Mesendoderm (in vitro differentiated cells): ENCODE measurements around the gene C1QTNF7.
A peak's percentile ranks its signal among the peaks of the same experiment; 100 is the strongest.

Source experiments
- DNase-seq: peaks from one replicate; pipeline ENCODE4 v3.0.0; 2013
- H2AK5ac ChIP-seq: 2 replicates; pipeline ENCODE4 v1.6.1; 2013; ENCODE audit warnings: low read length, inconsistent platforms
- H2BK120ac ChIP-seq: 2 replicates; pipeline ENCODE4 v1.6.1; 2013; ENCODE audit warnings: low read depth, mild to moderate bottlenecking, low read length, moderate library complexity, mixed read lengths
- H2BK15ac ChIP-seq: replicated peaks from 2 replicates; pipeline ENCODE4 v1.6.1; 2013; ENCODE audit warnings: low read depth, mild to moderate bottlenecking, moderate library complexity
- H2BK5ac ChIP-seq: 2 replicates; pipeline ENCODE4 v1.6.1; 2013; ENCODE audit warnings: low read length, inconsistent platforms
- H3K18ac ChIP-seq: 2 replicates; pipeline ENCODE4 v1.6.1; 2013; ENCODE audit warnings: mild to moderate bottlenecking, low read length, mixed read lengths
- H3K23ac ChIP-seq: one replicate; pipeline ENCODE4 v1.6.1; 2013; ENCODE audit warnings: low read length
- H3K27ac ChIP-seq: 2 replicates; pipeline ENCODE4 v1.5.1; 2013; ENCODE audit warnings: low read depth, mild to moderate bottlenecking, inconsistent platforms, low read length, moderate library complexity
- H3K27me3 ChIP-seq: 2 replicates; pipeline ENCODE4 v1.6.1; 2013; ENCODE audit warnings: low read length, control low read depth, mild to moderate bottlenecking, inconsistent platforms; ENCODE audit not compliant: insufficient read depth, poor library complexity
- H3K36me3 ChIP-seq: 2 replicates; pipeline ENCODE4 v1.6.1; 2013; ENCODE audit warnings: low read length, inconsistent platforms; ENCODE audit not compliant: control insufficient read depth, insufficient read depth
- H3K4ac ChIP-seq: one replicate; pipeline ENCODE4 v1.6.1; 2013; ENCODE audit warnings: low read depth, mild to moderate bottlenecking, low read length, moderate library complexity
- H3K4me1 ChIP-seq: 2 replicates; pipeline ENCODE4 v1.6.1; 2013; ENCODE audit warnings: low read depth, low read length, inconsistent platforms; ENCODE audit not compliant: control insufficient read depth
- H3K4me2 ChIP-seq: 2 replicates; pipeline ENCODE4 v1.6.1; 2013; ENCODE audit warnings: low read length
- H3K4me3 ChIP-seq: 2 replicates; pipeline ENCODE4 v1.5.1; 2013; ENCODE audit warnings: mild to moderate bottlenecking, low read length
- H3K56ac ChIP-seq: one replicate; pipeline ENCODE4 v1.6.1; 2013; ENCODE audit warnings: low read length
- H3K79me1 ChIP-seq: 2 replicates; pipeline ENCODE4 v1.6.1; 2013; ENCODE audit warnings: low read length, inconsistent platforms
- H3K79me2 ChIP-seq: 2 replicates; pipeline ENCODE4 v1.6.1; 2013; ENCODE audit warnings: mild to moderate bottlenecking, low read length; ENCODE audit not compliant: control insufficient read depth, insufficient read depth
- H3K9ac ChIP-seq: 2 replicates; pipeline ENCODE4 v1.6.1; 2013; ENCODE audit warnings: low read length, inconsistent platforms
- H4K5ac ChIP-seq: one replicate; pipeline ENCODE4 v1.6.1; 2013; ENCODE audit warnings: low read length
- H4K8ac ChIP-seq: one replicate; pipeline ENCODE4 v1.6.1; 2013; ENCODE audit warnings: low read depth, mild to moderate bottlenecking, control low read depth, low read length, moderate library complexity
- WGBS: extraction: QIAGEN DNeasy Blood & Tissue Kit; methylation state at CpG from one replicate; pipeline ENCODE4 v1.1.7; 2013; ENCODE audit warnings: low lambda C conversion rate, missing lambda C conversion rate; ENCODE audit not compliant: insufficient coverage; ENCODE audit errors: extremely low coverage; 5-methylcytosine and 5-hydroxymethylcytosine counted together

Gene C1QTNF7

DNA sequence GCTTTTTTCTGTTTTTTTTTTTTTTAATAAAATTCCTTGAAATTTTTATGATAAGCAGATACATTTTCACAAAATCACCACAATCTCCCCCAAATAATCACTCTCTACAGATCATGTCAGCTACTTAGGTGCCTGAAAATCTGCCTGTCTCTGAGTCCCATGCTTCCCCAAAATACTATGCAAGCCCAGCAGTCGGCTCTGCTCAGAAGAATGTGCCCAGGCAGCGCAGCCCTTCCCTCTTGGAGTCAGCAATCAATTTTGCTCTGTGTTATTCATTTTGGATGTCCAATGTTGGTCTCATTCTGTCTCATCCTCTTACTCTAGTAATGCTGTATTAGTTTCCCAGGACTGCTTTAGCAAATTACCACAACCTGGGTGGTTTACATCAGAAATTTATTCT is 24.9 kb upstream of the C1QTNF7 start:
- Histone ChIP-seq H3K9ac (no peak overlapping the region), H2BK120ac (no peak overlapping the region), H3K56ac (no peak overlapping the region), H3K36me3 (no peaks in the 10 kb centered on the region), H3K4me2 (no peak overlapping the region), H3K4me1 (no peaks in the 10 kb centered on the region), H2AK5ac (no peak overlapping the region), H3K79me1 (no peaks in the 10 kb centered on the region), H3K79me2 (no peaks in the 10 kb centered on the region), H3K18ac (no peak overlapping the region), H3K4me3 (no peak overlapping the region), H3K27me3 (no peaks in the 10 kb centered on the region), H3K27ac (no peak overlapping the region), H4K5ac (no peak overlapping the region), H2BK15ac (peak overlapping the region; percentile 23), H4K8ac (no peak overlapping the region), H3K23ac (no peak overlapping the region), H2BK5ac (no peak overlapping the region), H3K4ac (no peak overlapping the region)
- no peak for DNase-seq
- WGBS = no CpG with 5 or more reads among the region's 2 CpGs

DNA sequence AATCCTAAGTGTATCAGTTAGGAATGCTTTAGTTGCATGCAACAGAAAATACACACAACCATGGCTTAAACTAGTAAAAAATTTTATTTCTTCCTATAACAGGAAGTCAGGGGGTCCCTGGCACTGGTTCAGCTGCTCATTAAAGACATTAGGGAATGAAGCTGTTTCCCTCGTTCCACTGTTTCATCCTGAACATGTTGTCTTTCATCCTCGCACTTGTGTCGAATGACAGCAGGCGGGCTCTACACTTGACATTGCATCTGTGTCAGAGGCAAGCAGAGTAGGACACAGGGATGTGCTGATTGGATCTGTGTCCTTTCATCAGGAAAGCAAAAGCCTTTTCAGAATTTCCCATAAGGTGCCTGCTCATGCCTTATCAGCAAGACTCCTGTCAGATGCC is 22.8 kb upstream of the C1QTNF7 start:
- Histone ChIP-seq H3K18ac (no peak overlapping the region), H3K56ac (no peak overlapping the region), H3K27ac (no peak overlapping the region), H3K9ac (no peak overlapping the region), H3K27me3 (no peaks in the 10 kb centered on the region), H3K4ac (no peak overlapping the region), H2BK15ac (no peak overlapping the region), H3K23ac (no peak overlapping the region), H3K36me3 (no peaks in the 10 kb centered on the region), H2AK5ac (no peak overlapping the region), H3K79me1 (no peaks in the 10 kb centered on the region), H3K79me2 (no peaks in the 10 kb centered on the region), H4K5ac (no peak overlapping the region), H3K4me3 (no peak overlapping the region), H2BK120ac (no peak overlapping the region), H4K8ac (no peak overlapping the region), H2BK5ac (no peak overlapping the region), H3K4me1 (no peaks in the 10 kb centered on the region), H3K4me2 (no peak overlapping the region)
- DNase-seq = no peak
- no CpG with 5 or more reads among the region's 4 CpGs for WGBS

GRCh38 chr4:15410750-15411149 is 17.1 kb upstream of the C1QTNF7 start:
- H2BK5ac ChIP-seq = no peak overlapping the region
- no CpG with 5 or more reads among the region's 6 CpGs for WGBS
- H3K27me3 ChIP-seq = no peaks in the 10 kb centered on the region
- no peak overlapping the region for H2AK5ac ChIP-seq
- peak overlapping the region; percentile 20 for H3K56ac ChIP-seq
- no peak overlapping the region for H3K4ac ChIP-seq
- no peaks in the 10 kb centered on the region for H3K79me2 ChIP-seq
- H3K23ac ChIP-seq = no peak overlapping the region
- H2BK15ac ChIP-seq = no peak overlapping the region
- DNase-seq = no peak
- no peak overlapping the region for H4K8ac ChIP-seq
- no peak overlapping the region for H3K27ac ChIP-seq
- H3K4me3 ChIP-seq = no peak overlapping the region
- H3K79me1 ChIP-seq = no peaks in the 10 kb centered on the region
- no peaks in the 10 kb centered on the region for H3K36me3 ChIP-seq
- no peak overlapping the region for H3K4me2 ChIP-seq
- no peak overlapping the region for H3K18ac ChIP-seq
- no peak overlapping the region for H3K9ac ChIP-seq
- no peak overlapping the region for H4K5ac ChIP-seq
- H2BK120ac ChIP-seq = no peak overlapping the region
- peaks cover 3% of the 10 kb centered on the region for H3K4me1 ChIP-seq

DNA sequence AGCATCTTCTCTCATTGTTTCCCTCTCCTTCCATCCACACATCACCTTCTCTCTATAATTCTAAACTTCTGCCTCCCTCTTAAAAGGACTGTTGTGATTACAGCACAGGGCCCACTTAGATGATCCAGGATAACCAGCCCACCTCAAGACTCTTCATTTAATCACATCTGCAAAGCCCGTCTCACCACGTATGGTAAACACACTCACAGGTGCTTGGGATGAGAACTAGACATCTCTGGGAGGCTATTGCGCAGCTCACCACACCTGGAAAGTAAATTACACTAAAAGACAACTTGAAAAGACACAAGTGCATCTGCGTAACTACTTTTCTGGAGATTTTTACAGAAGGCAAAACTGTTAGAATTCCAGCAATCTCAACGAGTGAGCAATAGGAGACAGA is 15.4 kb upstream of the C1QTNF7 start:
- Histone ChIP-seq H3K36me3 (no peaks in the 10 kb centered on the region), H2AK5ac (no peak overlapping the region), H3K27me3 (no peaks in the 10 kb centered on the region), H3K4me1 (peaks cover 3% of the 10 kb centered on the region), H4K8ac (no peak overlapping the region), H2BK120ac (no peak overlapping the region), H4K5ac (no peak overlapping the region), H3K4me2 (no peak overlapping the region), H3K18ac (no peak overlapping the region), H3K56ac (no peak overlapping the region), H3K79me1 (no peaks in the 10 kb centered on the region), H3K27ac (no peak overlapping the region), H3K4me3 (no peak overlapping the region), H3K79me2 (no peaks in the 10 kb centered on the region), H3K4ac (no peak overlapping the region), H2BK5ac (no peak overlapping the region), H3K23ac (no peak overlapping the region), H2BK15ac (no peak overlapping the region), H3K9ac (no peak overlapping the region)
- no peak for DNase-seq
- no CpG with 5 or more reads among the region's 5 CpGs for WGBS

DNA sequence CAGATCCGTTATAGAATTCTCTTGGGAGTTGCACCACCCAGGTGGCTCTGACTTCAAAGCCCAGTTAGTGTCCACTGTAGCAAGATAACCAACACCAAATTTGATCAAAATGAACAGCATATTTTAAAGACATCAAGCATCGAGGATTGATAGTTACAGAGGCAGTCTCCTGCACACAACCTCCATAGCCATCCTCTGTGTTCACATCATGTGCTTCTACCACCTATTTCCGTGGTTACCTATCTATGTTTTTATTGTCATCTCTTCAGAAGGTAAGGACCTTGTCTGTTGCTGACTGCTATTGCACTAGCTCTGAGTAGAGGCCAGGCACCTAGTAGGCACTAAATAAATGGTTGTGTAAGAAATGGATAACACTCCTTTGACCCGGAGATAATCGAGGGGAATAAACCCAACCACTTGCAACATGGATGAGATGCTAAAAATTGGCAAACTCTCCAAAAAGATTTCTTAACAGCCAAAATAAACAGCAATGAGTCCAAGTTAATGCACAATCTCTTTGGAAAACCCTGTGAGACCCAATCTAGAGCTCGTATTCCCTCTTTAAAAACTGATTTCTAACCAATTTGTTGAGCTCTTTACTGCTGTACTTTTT is 14.7 kb upstream of the C1QTNF7 start:
- Histone ChIP-seq H3K36me3 (no peaks in the 10 kb centered on the region), H3K4ac (no peak overlapping the region), H2BK5ac (no peak overlapping the region), H3K4me1 (peaks cover 3% of the 10 kb centered on the region), H3K4me3 (no peak overlapping the region), H3K79me2 (no peaks in the 10 kb centered on the region), H2AK5ac (no peak overlapping the region), H4K5ac (no peak overlapping the region), H3K23ac (no peak overlapping the region), H3K56ac (no peak overlapping the region), H2BK120ac (no peak overlapping the region), H2BK15ac (no peak overlapping the region), H3K9ac (no peak overlapping the region), H4K8ac (no peak overlapping the region), H3K18ac (no peak overlapping the region), H3K27ac (no peak overlapping the region), H3K4me2 (no peak overlapping the region), H3K79me1 (no peaks in the 10 kb centered on the region), H3K27me3 (no peaks in the 10 kb centered on the region)
- DNase-seq = no peak
- WGBS = no CpG with 5 or more reads among the region's 6 CpGs

- Histone ChIP-seq H3K4me2 (no peak overlapping the region), H3K18ac (no peak overlapping the region), H3K4me1 (peaks cover 3% of the 10 kb centered on the region), H3K56ac (no peak overlapping the region), H3K79me1 (no peaks in the 10 kb centered on the region), H4K8ac (no peak overlapping the region), H3K23ac (no peak overlapping the region), H3K36me3 (no peaks in the 10 kb centered on the region), H3K9ac (no peak overlapping the region), H2AK5ac (no peak overlapping the region), H3K27me3 (no peaks in the 10 kb centered on the region), H3K27ac (no peak overlapping the region), H3K4ac (no peak overlapping the region), H3K79me2 (no peaks in the 10 kb centered on the region), H2BK15ac (no peak overlapping the region), H3K4me3 (no peak overlapping the region), H2BK120ac (no peak overlapping the region), H2BK5ac (no peak overlapping the region), H4K5ac (no peak overlapping the region)
- no CpG with 5 or more reads among the region's 2 CpGs for WGBS
- DNase-seq = no peak
Observed at GRCh38 chr4:15413623-15414019, 14.2 kb upstream of the C1QTNF7 start.
